ENCODE data around the gene RAB38. TPM values are rescaled to one million over a fixed set of nuclear protein-coding genes. Genes with fewer than 3 reads are reported as not detected.

The RAB38 gene
- 1 to 10 TPM; 1.2 to 1.5 TPM for total RNA-seq

- H3K27me3 Mint-ChIP-seq, result peaks cover 13% of the 10 kb centered on the region
- no peak within 1 kb of the TSS for H3K27ac Mint-ChIP-seq
- H3K4me3 Mint-ChIP-seq, result peak within 1 kb of the TSS; percentile 67
- ChIA-PET CTCF (no interaction called here), POLR2A (no interaction called here)
- DNase-seq, result peak; percentile 48
- no peaks in the 10 kb centered on the region for H3K36me3 Mint-ChIP-seq (ENCODE audit: low read depth)
- no peaks in the 10 kb centered on the region for H3K9me3 Mint-ChIP-seq
- H3K4me1 Mint-ChIP-seq, result peaks cover 42% of the 10 kb centered on the region
Measured at GRCh38 chr11:88174709-88175568, at the start of gene RAB38. RAB38 (minus strand) TSS chr11:88175443; CDS start chr11:88175384, 59 bp downstream.

GRCh38 chr11:88213406-88213805, 38.2 kb upstream of the RAB38 start:
- DNase-seq, result no peak
- H3K4me3 Mint-ChIP-seq, result no peak overlapping the region
- H3K36me3 Mint-ChIP-seq (ENCODE audit: low read depth), result no peaks in the 10 kb centered on the region
- no peaks in the 10 kb centered on the region for H3K4me1 Mint-ChIP-seq
- ChIA-PET POLR2A (no interaction called here), CTCF (interaction anchor here (1.2 kb wide), 1 partner anchor 18 kb away, joined by 3 read pairs; no protein-coding TSS in a partner anchor)
- no peaks in the 10 kb centered on the region for H3K27me3 Mint-ChIP-seq
- no peaks in the 10 kb centered on the region for H3K9me3 Mint-ChIP-seq
- H3K27ac Mint-ChIP-seq, result no peak overlapping the region

GRCh38 chr11:88212300-88212699, 37.1 kb upstream of the RAB38 start:
- DNase-seq, result no peak
- no peak overlapping the region for H3K27ac Mint-ChIP-seq
- no peaks in the 10 kb centered on the region for H3K9me3 Mint-ChIP-seq
- no peak overlapping the region for H3K4me3 Mint-ChIP-seq
- CTCF ChIA-PET, result no interaction called here
- H3K4me1 Mint-ChIP-seq, result no peaks in the 10 kb centered on the region
- POLR2A ChIA-PET, result no interaction called here
- no peaks in the 10 kb centered on the region for H3K36me3 Mint-ChIP-seq (ENCODE audit: low read depth)
- H3K27me3 Mint-ChIP-seq, result no peaks in the 10 kb centered on the region

GRCh38 chr11:88208745-88209144, 33.5 kb upstream of the RAB38 start:
- DNase-seq, result no peak
- Mint-ChIP-seq H3K27me3 (no peaks in the 10 kb centered on the region), H3K4me1 (no peaks in the 10 kb centered on the region), H3K9me3 (no peaks in the 10 kb centered on the region), H3K4me3 (no peak overlapping the region), H3K27ac (no peak overlapping the region), H3K36me3 (ENCODE audit: low read depth) (no peaks in the 10 kb centered on the region)
- CTCF ChIA-PET, result no interaction called here
- POLR2A ChIA-PET, result no interaction called here

- no peaks in the 10 kb centered on the region for H3K36me3 Mint-ChIP-seq (ENCODE audit: low read depth)
- H3K9me3 Mint-ChIP-seq, result no peaks in the 10 kb centered on the region
- no peaks in the 10 kb centered on the region for H3K27me3 Mint-ChIP-seq
- H3K4me3 Mint-ChIP-seq, result no peak overlapping the region
- CTCF ChIA-PET, result no interaction called here
- no peaks in the 10 kb centered on the region for H3K4me1 Mint-ChIP-seq
- DNase-seq, result no peak
- no peak overlapping the region for H3K27ac Mint-ChIP-seq
- POLR2A ChIA-PET, result no interaction called here
Measured at GRCh38 chr11:88206751-88207150, 31.5 kb upstream of the RAB38 start.

GRCh38 chr11:88204353-88204752, 29.1 kb upstream of the RAB38 start:
- DNase-seq, result no peak
- ChIA-PET POLR2A (no interaction called here), CTCF (no interaction called here)
- H3K4me3 Mint-ChIP-seq, result no peak overlapping the region
- H3K36me3 Mint-ChIP-seq (ENCODE audit: low read depth), result no peaks in the 10 kb centered on the region
- H3K27me3 Mint-ChIP-seq, result peaks cover under 1% of the 10 kb centered on the region
- no peaks in the 10 kb centered on the region for H3K9me3 Mint-ChIP-seq
- no peaks in the 10 kb centered on the region for H3K4me1 Mint-ChIP-seq
- H3K27ac Mint-ChIP-seq, result no peak overlapping the region

GRCh38 chr11:88203604-88204003, 28.4 kb upstream of the RAB38 start:
- Mint-ChIP-seq H3K4me3 (no peak overlapping the region), H3K4me1 (no peaks in the 10 kb centered on the region), H3K36me3 (ENCODE audit: low read depth) (no peaks in the 10 kb centered on the region), H3K9me3 (no peaks in the 10 kb centered on the region), H3K27me3 (peaks cover 3% of the 10 kb centered on the region), H3K27ac (no peak overlapping the region)
- CTCF ChIA-PET, result no interaction called here
- no peak for DNase-seq
- POLR2A ChIA-PET, result no interaction called here

GRCh38 chr11:88202498-88202897, 27.3 kb upstream of the RAB38 start:
- CTCF ChIA-PET, result interaction anchor here (0.8 kb wide), 1 partner anchor 350 kb away, joined by 5 read pairs; no protein-coding TSS in a partner anchor
- H3K9me3 Mint-ChIP-seq, result peaks cover 4% of the 10 kb centered on the region
- peaks cover 7% of the 10 kb centered on the region for H3K27me3 Mint-ChIP-seq
- no peak for DNase-seq
- H3K4me3 Mint-ChIP-seq, result no peak overlapping the region
- H3K27ac Mint-ChIP-seq, result no peak overlapping the region
- no peaks in the 10 kb centered on the region for H3K4me1 Mint-ChIP-seq
- POLR2A ChIA-PET, result no interaction called here
- H3K36me3 Mint-ChIP-seq (ENCODE audit: low read depth), result no peaks in the 10 kb centered on the region

GRCh38 chr11:88196393-88196792, 21.1 kb upstream of the RAB38 start:
- CTCF ChIA-PET, result no interaction called here

GRCh38 chr11:88195908-88196307, 20.7 kb upstream of the RAB38 start:
- Mint-ChIP-seq H3K36me3 (ENCODE audit: low read depth) (no peaks in the 10 kb centered on the region), H3K9me3 (peaks cover 17% of the 10 kb centered on the region), H3K27ac (no peak overlapping the region), H3K27me3 (peaks cover 33% of the 10 kb centered on the region), H3K4me1 (no peaks in the 10 kb centered on the region), H3K4me3 (no peak overlapping the region)
- DNase-seq, result no peak
- ChIA-PET CTCF (no interaction called here), POLR2A (no interaction called here)

More at GRCh38 chr11:88196393-88196792, 21.1 kb upstream of the RAB38 start:
- DNase-seq, result no peak
- no peaks in the 10 kb centered on the region for H3K4me1 Mint-ChIP-seq
- H3K4me3 Mint-ChIP-seq, result no peak overlapping the region
- H3K9me3 Mint-ChIP-seq, result peaks cover 17% of the 10 kb centered on the region
- H3K27me3 Mint-ChIP-seq, result peaks cover 33% of the 10 kb centered on the region
- no peaks in the 10 kb centered on the region for H3K36me3 Mint-ChIP-seq (ENCODE audit: low read depth)
- POLR2A ChIA-PET, result no interaction called here
- no peak overlapping the region for H3K27ac Mint-ChIP-seq

- peaks cover 33% of the 10 kb centered on the region for H3K27me3 Mint-ChIP-seq
- ChIA-PET CTCF (no interaction called here), POLR2A (no interaction called here)
- no peak overlapping the region for H3K4me3 Mint-ChIP-seq
- peaks cover 17% of the 10 kb centered on the region for H3K9me3 Mint-ChIP-seq
- no peak for DNase-seq
- H3K4me1 Mint-ChIP-seq, result no peaks in the 10 kb centered on the region
- H3K36me3 Mint-ChIP-seq (ENCODE audit: low read depth), result no peaks in the 10 kb centered on the region
- no peak overlapping the region for H3K27ac Mint-ChIP-seq
Measured at GRCh38 chr11:88194990-88195389, 19.7 kb upstream of the RAB38 start.

GRCh38 chr11:88193278-88193677, 18.0 kb upstream of the RAB38 start:
- Mint-ChIP-seq H3K9me3 (peaks cover 17% of the 10 kb centered on the region), H3K27ac (no peak overlapping the region), H3K4me3 (no peak overlapping the region), H3K36me3 (ENCODE audit: low read depth) (no peaks in the 10 kb centered on the region), H3K4me1 (no peaks in the 10 kb centered on the region), H3K27me3 (peaks cover 33% of the 10 kb centered on the region)
- ChIA-PET POLR2A (no interaction called here), CTCF (no interaction called here)
- DNase-seq, result no peak

GRCh38 chr11:88188932-88189253, 13.7 kb upstream of the RAB38 start:
- CTCF ChIA-PET, result no interaction called here
- POLR2A ChIA-PET, result no interaction called here
- H3K4me1 Mint-ChIP-seq, result no peaks in the 10 kb centered on the region

GRCh38 chr11:88188251-88188931, 13.1 kb upstream of the RAB38 start:
- H3K27ac Mint-ChIP-seq, result no peak overlapping the region
- ChIA-PET POLR2A (no interaction called here), CTCF (no interaction called here)
- DNase-seq, result no peak
- no peaks in the 10 kb centered on the region for H3K4me1 Mint-ChIP-seq
- no peak overlapping the region for H3K4me3 Mint-ChIP-seq
- H3K36me3 Mint-ChIP-seq (ENCODE audit: low read depth), result no peaks in the 10 kb centered on the region
- H3K9me3 Mint-ChIP-seq, result peaks cover 5% of the 10 kb centered on the region
- H3K27me3 Mint-ChIP-seq, result peaks cover 17% of the 10 kb centered on the region

More at GRCh38 chr11:88188932-88189253, 13.7 kb upstream of the RAB38 start:
- Mint-ChIP-seq H3K27me3 (peaks cover 16% of the 10 kb centered on the region), H3K9me3 (peaks cover 5% of the 10 kb centered on the region), H3K36me3 (ENCODE audit: low read depth) (no peaks in the 10 kb centered on the region), H3K27ac (no peak overlapping the region), H3K4me3 (no peak overlapping the region)
- DNase-seq, result no peak
